ENCODE data around the gene OGFOD1. TPM values are rescaled to one million over a fixed set of nuclear protein-coding genes. Genes with fewer than 3 reads are reported as not detected.

Gene OGFOD1
- total and polyA plus RNA-seq, 10 of the 15 experiments (the other 5 are each of a cell fraction or from before 2014, with no cell fraction given): 31.4 to 119 (median 51.6) TPM

GRCh38 chr16:56451753-56452689 is 667 bp downstream of the OGFOD1 start:
- Histone ChIP-seq H2AFZ (ENCODE audit: control insufficient read depth, low read depth, low read length) (peak overlapping the region; percentile 62), H3K4me2 (ENCODE audit: control insufficient read depth, insufficient read depth) (peak overlapping the region; percentile 81), H3K4me3 (peak overlapping the region; percentile 94), H3K9ac (ENCODE audit: control insufficient read depth, insufficient read depth, low read length) (peak overlapping the region; percentile 70), H3K36me3 (ENCODE audit: control insufficient read depth in 2 of 2, insufficient read depth in 2 of 2, low read length in 1 of 2) (peaks cover 0 to 15% of the 10 kb centered on the region in 2 experiments; a peak in 3 of 4 replicates), H4K20me1 (ENCODE audit: control insufficient read depth, insufficient read depth) (no peaks in the 10 kb centered on the region), H3K9me3 (replicated peaks; ENCODE audit: control insufficient read depth, insufficient read depth, low read length) (no peaks in the 10 kb centered on the region), H3K4me1 (ENCODE audit: control insufficient read depth, insufficient read depth, low read length) (peaks cover 3% of the 10 kb centered on the region; the same call in 1 of the 2 replicates), H3K79me2 (ENCODE audit: control insufficient read depth, insufficient read depth, low read length) (peaks cover 66% of the 10 kb centered on the region), H3K27ac (ENCODE audit: control insufficient read depth, insufficient read depth) (peak overlapping the region; percentile 43), H3K27me3 (replicated peaks in 1 of 2; ENCODE audit: control insufficient read depth in 2 of 2, insufficient read depth in 2 of 2, low read length in 1 of 2) (no peaks in the 10 kb centered on the region)
- ChIA-PET POLR2A (interaction anchor here (0.6 to 2.3 kb wide), 9 partner anchors 9 to 95 kb away, joined by 3 to 8 read pairs (median 4); no protein-coding TSS in a partner anchor), SMC1A (ENCODE audit: uncharacterized antibody, unreplicated experiment) (interaction anchor here (0.5 to 1.3 kb wide), 7 partner anchors 12 to 127 kb away, joined by 3 to 8 read pairs (median 4); no protein-coding TSS in a partner anchor), CTCF (interaction anchor here (0.8 to 2.2 kb wide), 8 partner anchors 8 to 250 kb away, joined by 3 to 9 read pairs (median 4); no protein-coding TSS in a partner anchor), RAD21 (ENCODE audit: unreplicated experiment) (interaction anchor here (0.7 to 1.4 kb wide), 6 partner anchors 28 to 249 kb away, joined by 3 to 11 read pairs (median 4); partner anchors contain the start of gene BBS2)
- intact Hi-C loops (cut with micrococcal nuclease; ENCODE audit: unreplicated experiment) (no loop called here), in situ Hi-C loops (cut with MboI) (no loop called here)
- BruUV-seq (replicated peaks): TSS peak; percentile 79
- WGBS (ENCODE audit: insufficient coverage, insufficient replicate concordance, low lambda C conversion rate, missing lambda C conversion rate): 2% methylated on average over 31 of the region's 31 CpGs
- TF ChIP-seq PML (IDR thresholded peaks at IDR 0.05; ENCODE audit: low read length): no peak
- TF ChIP-seq, protein P1, sequence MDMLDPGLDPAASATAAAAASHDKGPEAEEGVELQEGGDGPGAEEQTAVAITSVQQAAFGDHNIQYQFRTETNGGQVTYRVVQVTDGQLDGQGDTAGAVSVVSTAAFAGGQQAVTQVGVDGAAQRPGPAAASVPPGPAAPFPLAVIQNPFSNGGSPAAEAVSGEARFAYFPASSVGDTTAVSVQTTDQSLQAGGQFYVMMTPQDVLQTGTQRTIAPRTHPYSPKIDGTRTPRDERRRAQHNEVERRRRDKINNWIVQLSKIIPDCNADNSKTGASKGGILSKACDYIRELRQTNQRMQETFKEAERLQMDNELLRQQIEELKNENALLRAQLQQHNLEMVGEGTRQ (IDR thresholded peaks at IDR 0.05; ENCODE audit: borderline replicate concordance, low read depth, low read length): no peak
- TF ChIP-seq TARDBP (IDR thresholded peaks at IDR 0.05; ENCODE audit: borderline replicate concordance): no peak
- TF ChIP-seq, protein P2, sequence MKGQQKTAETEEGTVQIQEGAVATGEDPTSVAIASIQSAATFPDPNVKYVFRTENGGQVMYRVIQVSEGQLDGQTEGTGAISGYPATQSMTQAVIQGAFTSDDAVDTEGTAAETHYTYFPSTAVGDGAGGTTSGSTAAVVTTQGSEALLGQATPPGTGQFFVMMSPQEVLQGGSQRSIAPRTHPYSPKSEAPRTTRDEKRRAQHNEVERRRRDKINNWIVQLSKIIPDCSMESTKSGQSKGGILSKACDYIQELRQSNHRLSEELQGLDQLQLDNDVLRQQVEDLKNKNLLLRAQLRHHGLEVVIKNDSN (IDR thresholded peaks at IDR 0.05; ENCODE audit: borderline replicate concordance, extremely low read length, insufficient read depth, low read depth, low read length): no peak
- TF ChIP-seq, protein P3, sequence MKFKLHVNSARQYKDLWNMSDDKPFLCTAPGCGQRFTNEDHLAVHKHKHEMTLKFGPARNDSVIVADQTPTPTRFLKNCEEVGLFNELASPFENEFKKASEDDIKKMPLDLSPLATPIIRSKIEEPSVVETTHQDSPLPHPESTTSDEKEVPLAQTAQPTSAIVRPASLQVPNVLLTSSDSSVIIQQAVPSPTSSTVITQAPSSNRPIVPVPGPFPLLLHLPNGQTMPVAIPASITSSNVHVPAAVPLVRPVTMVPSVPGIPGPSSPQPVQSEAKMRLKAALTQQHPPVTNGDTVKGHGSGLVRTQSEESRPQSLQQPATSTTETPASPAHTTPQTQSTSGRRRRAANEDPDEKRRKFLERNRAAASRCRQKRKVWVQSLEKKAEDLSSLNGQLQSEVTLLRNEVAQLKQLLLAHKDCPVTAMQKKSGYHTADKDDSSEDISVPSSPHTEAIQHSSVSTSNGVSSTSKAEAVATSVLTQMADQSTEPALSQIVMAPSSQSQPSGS (IDR thresholded peaks at IDR 0.05; ENCODE audit: low read length): no peak
- TF ChIP-seq, protein P4, sequence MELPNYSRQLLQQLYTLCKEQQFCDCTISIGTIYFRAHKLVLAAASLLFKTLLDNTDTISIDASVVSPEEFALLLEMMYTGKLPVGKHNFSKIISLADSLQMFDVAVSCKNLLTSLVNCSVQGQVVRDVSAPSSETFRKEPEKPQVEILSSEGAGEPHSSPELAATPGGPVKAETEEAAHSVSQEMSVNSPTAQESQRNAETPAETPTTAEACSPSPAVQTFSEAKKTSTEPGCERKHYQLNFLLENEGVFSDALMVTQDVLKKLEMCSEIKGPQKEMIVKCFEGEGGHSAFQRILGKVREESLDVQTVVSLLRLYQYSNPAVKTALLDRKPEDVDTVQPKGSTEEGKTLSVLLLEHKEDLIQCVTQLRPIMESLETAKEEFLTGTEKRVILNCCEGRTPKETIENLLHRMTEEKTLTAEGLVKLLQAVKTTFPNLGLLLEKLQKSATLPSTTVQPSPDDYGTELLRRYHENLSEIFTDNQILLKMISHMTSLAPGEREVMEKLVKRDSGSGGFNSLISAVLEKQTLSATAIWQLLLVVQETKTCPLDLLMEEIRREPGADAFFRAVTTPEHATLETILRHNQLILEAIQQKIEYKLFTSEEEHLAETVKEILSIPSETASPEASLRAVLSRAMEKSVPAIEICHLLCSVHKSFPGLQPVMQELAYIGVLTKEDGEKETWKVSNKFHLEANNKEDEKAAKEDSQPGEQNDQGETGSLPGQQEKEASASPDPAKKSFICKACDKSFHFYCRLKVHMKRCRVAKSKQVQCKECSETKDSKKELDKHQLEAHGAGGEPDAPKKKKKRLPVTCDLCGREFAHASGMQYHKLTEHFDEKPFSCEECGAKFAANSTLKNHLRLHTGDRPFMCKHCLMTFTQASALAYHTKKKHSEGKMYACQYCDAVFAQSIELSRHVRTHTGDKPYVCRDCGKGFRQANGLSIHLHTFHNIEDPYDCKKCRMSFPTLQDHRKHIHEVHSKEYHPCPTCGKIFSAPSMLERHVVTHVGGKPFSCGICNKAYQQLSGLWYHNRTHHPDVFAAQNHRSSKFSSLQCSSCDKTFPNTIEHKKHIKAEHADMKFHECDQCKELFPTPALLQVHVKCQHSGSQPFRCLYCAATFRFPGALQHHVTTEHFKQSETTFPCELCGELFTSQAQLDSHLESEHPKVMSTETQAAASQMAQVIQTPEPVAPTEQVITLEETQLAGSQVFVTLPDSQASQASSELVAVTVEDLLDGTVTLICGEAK (IDR thresholded peaks at IDR 0.05; ENCODE audit: borderline replicate concordance): no peak
- no peak for TF ChIP-seq CREM (IDR thresholded peaks at IDR 0.05; ENCODE audit: low read depth)
- TF ChIP-seq SUPT20H (IDR thresholded peaks at IDR 0.05; ENCODE audit: borderline replicate concordance, control insufficient read depth, low read depth, low read length): no peak
- no peak for TF ChIP-seq CBX3 (IDR thresholded peaks at IDR 0.05; ENCODE audit: borderline replicate concordance, low read depth)
- TF ChIP-seq, protein P5, sequence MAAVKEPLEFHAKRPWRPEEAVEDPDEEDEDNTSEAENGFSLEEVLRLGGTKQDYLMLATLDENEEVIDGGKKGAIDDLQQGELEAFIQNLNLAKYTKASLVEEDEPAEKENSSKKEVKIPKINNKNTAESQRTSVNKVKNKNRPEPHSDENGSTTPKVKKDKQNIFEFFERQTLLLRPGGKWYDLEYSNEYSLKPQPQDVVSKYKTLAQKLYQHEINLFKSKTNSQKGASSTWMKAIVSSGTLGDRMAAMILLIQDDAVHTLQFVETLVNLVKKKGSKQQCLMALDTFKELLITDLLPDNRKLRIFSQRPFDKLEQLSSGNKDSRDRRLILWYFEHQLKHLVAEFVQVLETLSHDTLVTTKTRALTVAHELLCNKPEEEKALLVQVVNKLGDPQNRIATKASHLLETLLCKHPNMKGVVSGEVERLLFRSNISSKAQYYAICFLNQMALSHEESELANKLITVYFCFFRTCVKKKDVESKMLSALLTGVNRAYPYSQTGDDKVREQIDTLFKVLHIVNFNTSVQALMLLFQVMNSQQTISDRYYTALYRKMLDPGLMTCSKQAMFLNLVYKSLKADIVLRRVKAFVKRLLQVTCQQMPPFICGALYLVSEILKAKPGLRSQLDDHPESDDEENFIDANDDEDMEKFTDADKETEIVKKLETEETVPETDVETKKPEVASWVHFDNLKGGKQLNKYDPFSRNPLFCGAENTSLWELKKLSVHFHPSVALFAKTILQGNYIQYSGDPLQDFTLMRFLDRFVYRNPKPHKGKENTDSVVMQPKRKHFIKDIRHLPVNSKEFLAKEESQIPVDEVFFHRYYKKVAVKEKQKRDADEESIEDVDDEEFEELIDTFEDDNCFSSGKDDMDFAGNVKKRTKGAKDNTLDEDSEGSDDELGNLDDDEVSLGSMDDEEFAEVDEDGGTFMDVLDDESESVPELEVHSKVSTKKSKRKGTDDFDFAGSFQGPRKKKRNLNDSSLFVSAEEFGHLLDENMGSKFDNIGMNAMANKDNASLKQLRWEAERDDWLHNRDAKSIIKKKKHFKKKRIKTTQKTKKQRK (IDR thresholded peaks at IDR 0.05; ENCODE audit: low read depth, low read length): no peak
- FAIRE-seq: no peak
- peak; percentile 63 for ATAC-seq
- no peak for DNase-seq (ENCODE audit: low read depth, low spot score)

Data from GM12878 (cell line).